Parathyroid adenoma (tissue), 2 donors: ENCODE data around the gene CTSZ.

ENCODE experiments used
- H2AFZ ChIP-seq: fragments of 300-600 bp; sonication (generic); one replicate; pipeline ENCODE4 v1.7.0; 2017; ENCODE audit warnings: antibody characterized with exemption, mild to moderate bottlenecking
- H3K27ac ChIP-seq: fragments of 300-600 bp; sonication (generic); one replicate; pipeline ENCODE4 v1.7.0; 2017
- H3K27me3 ChIP-seq: fragments of 300-600 bp; sonication (generic); one replicate; pipeline ENCODE4 v1.7.0; 2017; ENCODE audit warnings: low read length; ENCODE audit not compliant: control insufficient read depth, insufficient read depth
- H3K36me3 ChIP-seq: fragments of 300-600 bp; sonication (generic); one replicate; pipeline ENCODE4 v1.7.0; 2017; ENCODE audit warnings: low read length; ENCODE audit not compliant: control insufficient read depth, insufficient read depth
- H3K4me1 ChIP-seq: fragments of 300-600 bp; sonication (generic); one replicate; pipeline ENCODE4 v1.7.0; 2017; ENCODE audit warnings: control low read depth
- H3K4me2 ChIP-seq: fragments of 300-600 bp; sonication (generic); one replicate; pipeline ENCODE4 v1.7.0; 2017; ENCODE audit warnings: low read length
- H3K4me3 ChIP-seq: fragments of 300-600 bp; sonication (generic); one replicate; pipeline ENCODE4 v1.7.0; 2017; ENCODE audit warnings: low read depth, low read length
- H3K79me2 ChIP-seq: fragments of 300-600 bp; sonication (generic); one replicate; pipeline ENCODE4 v1.7.0; 2017; ENCODE audit warnings: control low read depth
- H3K9ac ChIP-seq: fragments of 300-600 bp; sonication (generic); one replicate; pipeline ENCODE4 v1.7.0; 2017; ENCODE audit warnings: mild to moderate bottlenecking
- H3K9me3 ChIP-seq: fragments of 300-600 bp; sonication (generic); one replicate; pipeline ENCODE4 v1.7.0; 2017; ENCODE audit warnings: low read length; ENCODE audit not compliant: control insufficient read depth
- CTCF ChIP-seq: fragments of 300-600 bp; sonication (generic); IDR thresholded peaks from one replicate; pipeline ENCODE4 v1.7.0; 2017; ENCODE audit warnings: antibody characterized with exemption, mild to moderate bottlenecking
- donor health status: primary hyperparathyroidism.

CTSZ gene

GRCh38 chr20:58945965-58946631 lies 61.0 kb downstream of the CTSZ start:
- Histone ChIP-seq H3K27ac (no peak overlapping the region), H3K9ac (no peak overlapping the region), H3K36me3 (no peaks in the 10 kb centered on the region), H3K4me3 (no peak overlapping the region), H3K9me3 (no peaks in the 10 kb centered on the region), H3K4me1 (no peaks in the 10 kb centered on the region), H3K4me2 (no peak overlapping the region), H3K27me3 (no peaks in the 10 kb centered on the region), H2AFZ (no peak overlapping the region), H3K79me2 (no peaks in the 10 kb centered on the region)
- TF ChIP-seq CTCF = no peak
